Measurements from ENCODE around the gene FKBP9.
"Not testable (repeated sequence)": the region's sequence is repeated elsewhere in the genome, so short reads cannot be mapped to it uniquely, and the experiment has no call there.

FKBP9 gene

GRCh38 chr7:33004104-33004616 lies 46.9 kb downstream of the FKBP9 start:
- FAIRE-seq; DNase-seq (ENCODE audit: low spot score): not testable (repeated sequence)

- not testable (repeated sequence) for DNase-seq (ENCODE audit: low spot score)
- peak; percentile 90 for FAIRE-seq
These were observed 48.0 kb downstream of the FKBP9 start for GRCh38 chr7:33005193-33005592.

- peak; percentile 35 for FAIRE-seq
- DNase-seq (ENCODE audit: low spot score), result not testable (repeated sequence)
These were observed 48.5 kb downstream of the FKBP9 start for GRCh38 chr7:33005690-33006089.

GRCh38 chr7:33009734-33010133 lies 52.5 kb downstream of the FKBP9 start:
- FAIRE-seq, result no peak
- no peak for DNase-seq (ENCODE audit: low spot score)

- FAIRE-seq (no peak), DNase-seq (ENCODE audit: low spot score) (no peak)
These were observed 55.1 kb downstream of the FKBP9 start for GRCh38 chr7:33012364-33012763.

GRCh38 chr7:33024189-33024757 lies 67.0 kb downstream of the FKBP9 start:
- no peak for FAIRE-seq
- DNase-seq (ENCODE audit: low spot score), result no peak

GRCh38 chr7:33035776-33036175 lies 78.5 kb downstream of the FKBP9 start:
- DNase-seq (ENCODE audit: low spot score) (no peak), FAIRE-seq (no peak)

GRCh38 chr7:33038639-33039038 lies 81.4 kb downstream of the FKBP9 start:
- FAIRE-seq (no peak), DNase-seq (ENCODE audit: low spot score) (no peak)

GRCh38 chr7:33039257-33039902 lies 82.1 kb downstream of the FKBP9 start:
- FAIRE-seq, result no peak
- DNase-seq (ENCODE audit: low spot score), result no peak

- no peak for FAIRE-seq
- DNase-seq (ENCODE audit: low spot score), result no peak
These were observed 82.7 kb downstream of the FKBP9 start for GRCh38 chr7:33039903-33040292.

GRCh38 chr7:33040803-33041516 lies 83.7 kb downstream of the FKBP9 start:
- DNase-seq (ENCODE audit: low spot score) (no peak), FAIRE-seq (no peak)

- FAIRE-seq (no peak), DNase-seq (ENCODE audit: low spot score) (no peak)
These were observed 84.6 kb downstream of the FKBP9 start for GRCh38 chr7:33041631-33042428.

- FAIRE-seq (no peak), DNase-seq (ENCODE audit: low spot score) (no peak)
These were observed 86.5 kb downstream of the FKBP9 start for GRCh38 chr7:33043501-33044400.

GRCh38 chr7:33044401-33044718 lies 87.1 kb downstream of the FKBP9 start:
- FAIRE-seq, result no peak
- no peak for DNase-seq (ENCODE audit: low spot score)

GRCh38 chr7:33044986-33045385 lies 87.7 kb downstream of the FKBP9 start:
- DNase-seq (ENCODE audit: low spot score) (no peak), FAIRE-seq (no peak)

- no peak for DNase-seq (ENCODE audit: low spot score)
- no peak for FAIRE-seq
These were observed 91.0 kb downstream of the FKBP9 start for GRCh38 chr7:33048257-33048656.

GRCh38 chr7:33048704-33049103 lies 91.5 kb downstream of the FKBP9 start:
- no peak for DNase-seq (ENCODE audit: low spot score)
- FAIRE-seq, result no peak

- peak; percentile 28 for DNase-seq (ENCODE audit: low spot score)
- no peak for FAIRE-seq
These were observed 93.5 kb downstream of the FKBP9 start for GRCh38 chr7:33050535-33051318.

GRCh38 chr7:33053721-33054120 lies 96.5 kb downstream of the FKBP9 start:
- no peak for DNase-seq (ENCODE audit: low spot score)
- no peak for FAIRE-seq

All from urothelium cell line (cell line).